Measurements from ENCODE around the gene NFKBIB.

DNA sequence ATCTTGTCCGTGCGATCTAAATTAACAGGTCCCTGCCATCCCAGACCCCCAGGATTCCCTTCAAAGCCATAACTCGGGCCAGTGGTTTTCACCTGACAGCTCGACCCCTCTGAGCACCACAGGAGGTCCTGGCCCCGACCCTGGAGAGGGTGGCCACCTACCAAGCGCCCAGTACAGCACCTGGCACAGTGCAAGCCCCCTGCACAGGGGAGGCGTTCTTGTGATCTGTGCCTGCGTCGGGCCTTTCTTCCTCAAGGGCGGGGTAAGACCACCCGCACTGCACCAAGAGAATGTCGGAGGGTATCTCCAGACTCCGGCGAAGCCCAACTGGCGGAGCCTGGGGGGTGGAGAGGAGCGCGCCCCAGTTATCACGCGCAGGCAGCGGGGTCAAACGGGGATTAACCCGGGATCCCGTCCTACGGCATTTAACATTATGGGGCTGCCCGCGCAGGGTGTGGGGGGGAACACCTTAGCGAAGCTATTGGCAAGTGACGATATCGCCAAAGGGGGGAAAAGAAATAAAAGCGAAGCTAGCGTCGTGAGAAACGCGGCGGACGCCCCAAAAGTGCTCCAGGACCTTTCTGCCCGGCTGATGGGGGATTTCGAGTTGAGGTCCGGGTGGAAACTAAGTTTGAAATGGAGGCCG is 48.7 kb upstream of the NFKBIB start:
- TF ChIP-seq, protein P1, sequence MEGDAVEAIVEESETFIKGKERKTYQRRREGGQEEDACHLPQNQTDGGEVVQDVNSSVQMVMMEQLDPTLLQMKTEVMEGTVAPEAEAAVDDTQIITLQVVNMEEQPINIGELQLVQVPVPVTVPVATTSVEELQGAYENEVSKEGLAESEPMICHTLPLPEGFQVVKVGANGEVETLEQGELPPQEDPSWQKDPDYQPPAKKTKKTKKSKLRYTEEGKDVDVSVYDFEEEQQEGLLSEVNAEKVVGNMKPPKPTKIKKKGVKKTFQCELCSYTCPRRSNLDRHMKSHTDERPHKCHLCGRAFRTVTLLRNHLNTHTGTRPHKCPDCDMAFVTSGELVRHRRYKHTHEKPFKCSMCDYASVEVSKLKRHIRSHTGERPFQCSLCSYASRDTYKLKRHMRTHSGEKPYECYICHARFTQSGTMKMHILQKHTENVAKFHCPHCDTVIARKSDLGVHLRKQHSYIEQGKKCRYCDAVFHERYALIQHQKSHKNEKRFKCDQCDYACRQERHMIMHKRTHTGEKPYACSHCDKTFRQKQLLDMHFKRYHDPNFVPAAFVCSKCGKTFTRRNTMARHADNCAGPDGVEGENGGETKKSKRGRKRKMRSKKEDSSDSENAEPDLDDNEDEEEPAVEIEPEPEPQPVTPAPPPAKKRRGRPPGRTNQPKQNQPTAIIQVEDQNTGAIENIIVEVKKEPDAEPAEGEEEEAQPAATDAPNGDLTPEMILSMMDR (optimal IDR thresholded peaks at IDR 0.05 in 1 of 3, IDR thresholded peaks at IDR 0.05 in 1 of 3, conservative IDR thresholded peaks at IDR 0.05 in 1 of 3; ENCODE audit: extremely low read depth in 1 of 3, insufficient read depth in 2 of 3, low read length in 3 of 3) = no peak
- no peak for TF ChIP-seq EZH2 (IDR thresholded peaks at IDR 0.05; ENCODE audit: low read length)

Data from keratinocyte (primary cell).